Kidney (tissue), 14 donors: ENCODE results near the gene PTGES. TPM values are rescaled to one million over a fixed set of nuclear protein-coding genes. Genes with fewer than 3 reads are reported as not detected.

Experiments used
- DNase-seq, 5 donors: peaks; one replicate each; pipeline ENCODE4 v3.0.0-alpha.2; 2013 to 2020
- FAIRE-seq: peaks from 2 replicates; lab custom pipeline; 2012; peaks lifted over from hg19 to GRCh38; lab: Jason Lieb, UNC
- H3K27ac ChIP-seq, 2 donors: one replicate each; pipeline ENCODE4 v1.7.0; 2013; ENCODE audit warnings: low read depth in 2 of 2, low read length in 2 of 2, inconsistent platforms in 1 of 2
- H3K27me3 ChIP-seq: one replicate; pipeline ENCODE4 v1.7.1; 2013; ENCODE audit warnings: low read length, inconsistent platforms; ENCODE audit not compliant: control insufficient read depth, insufficient read depth
- H3K36me3 ChIP-seq, 3 donors: one replicate each; pipeline versions ENCODE4 v1.7.0 to v1.7.1; 2013; ENCODE audit warnings: low read length in 3 of 3, control low read depth in 1 of 3, inconsistent platforms in 1 of 3; ENCODE audit not compliant: insufficient read depth in 3 of 3, control insufficient read depth in 2 of 3
- H3K4me1 ChIP-seq, 3 donors: one replicate each; pipeline versions ENCODE4 v1.7.0 to v1.7.1; 2013; ENCODE audit warnings: low read length in 3 of 3, inconsistent platforms in 1 of 3, low read depth in 1 of 3; ENCODE audit not compliant: control insufficient read depth in 2 of 3, insufficient read depth in 2 of 3
- H3K4me3 ChIP-seq, 3 donors: one replicate each; pipeline versions ENCODE4 v1.7.0 to v1.8.1; 2013; ENCODE audit warnings: low read length in 3 of 3, control low read depth in 1 of 3, inconsistent platforms in 1 of 3
- H3K9ac ChIP-seq, 3 donors: one replicate each; pipeline versions ENCODE4 v1.7.0 to v1.7.1; 2013; ENCODE audit warnings: low read length in 3 of 3, control low read depth in 1 of 3, inconsistent platforms in 1 of 3
- H3K9me3 ChIP-seq, 3 donors: one replicate each; pipeline versions ENCODE4 v1.7.0 to v1.7.1; 2013; ENCODE audit warnings: low read length in 3 of 3, control low read depth in 1 of 3, inconsistent platforms in 1 of 3; ENCODE audit not compliant: control insufficient read depth in 2 of 3, insufficient read depth in 1 of 3
- intact Hi-C: fragments of 100-400 bp; cut with DNase I; formaldehyde crosslinking; loops from one replicate; pipeline ENCODE4 v1.11.1; 2022
- polyA plus RNA-seq: library from polyadenylated mRNA; stranded (reverse); fragments of 350-450 nt; fragmentation: Illumina TruSeq; extraction: RNeasy Lipid Tissue Mini Kit (QIAGEN cat#74804); gene quantifications from one replicate; pipeline ENCODE4 v1.2.3, GENCODE V29; 2014; ENCODE audit warnings: low read depth, low replicate concordance; ENCODE audit not compliant: insufficient read depth
- total RNA-seq: library from RNA; stranded (reverse); fragmentation: NEBNext Ultra II Directional; extraction: Animal tissue kit (Norgen Biotek cat#: 25700); gene quantifications from one replicate; pipeline ENCODE4 v1.2.1, GENCODE V29; 2021
- TF ChIP-seq, protein P1 (sequence below): IDR thresholded peaks from 3 replicates; pipeline ENCODE4 v1.5.1; 2012; ENCODE audit warnings: mild to moderate bottlenecking, moderate library complexity, borderline replicate concordance; ENCODE audit not compliant: insufficient read depth; ENCODE audit errors: extremely low read depth
- donor health status: control.
- donor health status: control.
- donor health status: control.
- donor health status: control.
- donor health status: control.
- donor health status: DM: yes; HTN: yes; CAD: no.
- donor health status: Normal renal cell carcinoma (clear cell type).

The PTGES gene
- total and polyA plus RNA-seq, 2 donors from 2014 or later, result 8.1 to 8.9 TPM

DNA sequence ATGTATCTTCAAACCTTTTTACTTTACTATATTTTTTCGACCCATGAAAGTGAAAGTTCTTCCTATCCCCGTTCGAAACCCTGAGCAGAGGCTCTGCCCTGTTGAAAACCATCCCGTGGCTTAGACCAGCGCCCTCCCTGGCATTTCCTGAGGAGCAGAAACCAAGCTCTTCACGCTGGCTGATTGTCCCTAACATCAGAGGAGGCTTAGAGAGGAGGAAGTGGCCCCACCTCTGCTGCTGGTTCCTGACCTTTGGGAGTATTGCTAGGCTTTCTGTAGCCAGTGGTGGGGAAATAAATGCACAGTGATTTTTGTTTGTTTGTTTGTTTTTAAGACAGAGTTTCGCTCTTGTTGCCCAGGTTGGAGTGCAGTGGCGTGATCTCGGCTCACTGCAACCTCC is 4.2 kb upstream of the PTGES start:
- DNase-seq (no peak), FAIRE-seq (no peak)
- Histone ChIP-seq H3K4me3 (no peak overlapping the region), H3K9ac (no peak overlapping the region), H3K36me3 (no peaks in the 10 kb centered on the region), H3K9me3 (no peaks in the 10 kb centered on the region), H3K4me1 (peaks cover 0 to 14% (median 10%) of the 10 kb centered on the region in 3 donors), H3K27me3 (no peaks in the 10 kb centered on the region), H3K27ac (no peak overlapping the region)
- intact Hi-C loops, result no loop called here
- TF ChIP-seq, protein P1, sequence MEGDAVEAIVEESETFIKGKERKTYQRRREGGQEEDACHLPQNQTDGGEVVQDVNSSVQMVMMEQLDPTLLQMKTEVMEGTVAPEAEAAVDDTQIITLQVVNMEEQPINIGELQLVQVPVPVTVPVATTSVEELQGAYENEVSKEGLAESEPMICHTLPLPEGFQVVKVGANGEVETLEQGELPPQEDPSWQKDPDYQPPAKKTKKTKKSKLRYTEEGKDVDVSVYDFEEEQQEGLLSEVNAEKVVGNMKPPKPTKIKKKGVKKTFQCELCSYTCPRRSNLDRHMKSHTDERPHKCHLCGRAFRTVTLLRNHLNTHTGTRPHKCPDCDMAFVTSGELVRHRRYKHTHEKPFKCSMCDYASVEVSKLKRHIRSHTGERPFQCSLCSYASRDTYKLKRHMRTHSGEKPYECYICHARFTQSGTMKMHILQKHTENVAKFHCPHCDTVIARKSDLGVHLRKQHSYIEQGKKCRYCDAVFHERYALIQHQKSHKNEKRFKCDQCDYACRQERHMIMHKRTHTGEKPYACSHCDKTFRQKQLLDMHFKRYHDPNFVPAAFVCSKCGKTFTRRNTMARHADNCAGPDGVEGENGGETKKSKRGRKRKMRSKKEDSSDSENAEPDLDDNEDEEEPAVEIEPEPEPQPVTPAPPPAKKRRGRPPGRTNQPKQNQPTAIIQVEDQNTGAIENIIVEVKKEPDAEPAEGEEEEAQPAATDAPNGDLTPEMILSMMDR, result no peak

DNA sequence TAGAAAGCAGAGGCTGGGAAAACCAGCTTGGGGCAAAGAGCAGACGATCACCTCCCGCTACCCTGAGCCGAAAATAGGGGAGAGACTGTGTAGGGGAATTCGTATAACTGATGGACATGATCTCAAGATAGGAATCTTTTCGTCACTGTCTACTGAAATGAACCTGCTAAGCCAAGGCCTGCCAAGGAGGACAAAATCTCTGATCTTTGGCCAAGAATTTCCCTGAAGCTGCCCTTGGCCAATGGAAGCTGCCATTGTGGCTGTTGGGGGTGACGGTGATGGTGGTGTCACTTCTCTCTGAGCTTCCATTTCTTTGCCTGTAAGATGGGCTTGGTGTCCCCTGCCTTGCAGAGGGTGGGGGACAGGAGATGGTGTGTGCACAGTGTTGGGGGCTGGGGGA is 3.3 kb upstream of the PTGES start:
- TF ChIP-seq, protein P1, result no peak
- intact Hi-C loops, result no loop called here
- no peak overlapping the region for H3K9ac ChIP-seq
- no peak for FAIRE-seq
- no peaks in the 10 kb centered on the region for H3K36me3 ChIP-seq
- H3K9me3 ChIP-seq, result no peaks in the 10 kb centered on the region
- H3K4me3 ChIP-seq, result no peak overlapping the region
- no peak for DNase-seq
- H3K27me3 ChIP-seq, result no peaks in the 10 kb centered on the region
- peaks cover 0 to 12% (median 9%) of the 10 kb centered on the region in 3 donors for H3K4me1 ChIP-seq
- H3K27ac ChIP-seq, result no peak overlapping the region

DNA sequence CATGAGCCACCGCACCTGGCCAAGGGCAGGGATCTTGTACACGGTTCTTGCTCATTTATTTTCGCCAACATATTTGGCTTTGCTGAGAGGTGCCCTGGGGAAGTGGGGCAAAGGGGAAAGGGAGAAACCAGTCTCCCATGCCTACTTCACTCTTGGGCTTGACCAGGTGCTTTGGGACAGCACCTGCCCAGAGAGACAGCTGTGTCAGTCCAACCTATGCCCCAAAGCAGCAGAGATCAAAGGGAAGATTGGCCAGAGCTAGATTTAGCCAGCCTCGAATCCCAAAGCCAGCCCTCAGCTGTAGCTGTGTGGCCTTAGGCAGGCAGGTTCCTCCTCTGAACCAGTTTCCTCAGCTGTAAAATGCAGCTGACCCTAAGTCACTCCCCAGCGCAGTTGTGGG is 2.3 kb upstream of the PTGES start:
- no peak overlapping the region for H3K9ac ChIP-seq
- intact Hi-C loops, result no loop called here
- H3K4me1 ChIP-seq, result peaks cover 0 to 12% (median 9%) of the 10 kb centered on the region in 3 donors
- no peaks in the 10 kb centered on the region for H3K36me3 ChIP-seq
- H3K9me3 ChIP-seq, result no peaks in the 10 kb centered on the region
- TF ChIP-seq, protein P1, result no peak
- H3K27ac ChIP-seq, result no peak overlapping the region
- H3K4me3 ChIP-seq, result no peak overlapping the region
- H3K27me3 ChIP-seq, result no peaks in the 10 kb centered on the region
- DNase-seq, result no peak
- no peak for FAIRE-seq
